ENCODE data around the gene TNS3.

- no peak for TF ChIP-seq CTCF (IDR thresholded peaks at IDR 0.05 in 2 of 3, conservative IDR thresholded peaks at IDR 0.05 in 1 of 3; ENCODE audit: control insufficient read depth in 2 of 3, extremely low read depth in 1 of 3, insufficient read depth in 1 of 3, low read depth in 3 of 3, low read length in 3 of 3)
- no peak for TF ChIP-seq SUZ12 (IDR thresholded peaks at IDR 0.05; ENCODE audit: unreplicated experiment)
- TF ChIP-seq POLR2A (IDR thresholded peaks at IDR 0.05; ENCODE audit: low read depth, low read length) = no peak
- no peak for TF ChIP-seq PKNOX1 (IDR thresholded peaks at IDR 0.05)
Observed at GRCh38 chr7:47465191-47465590, 116.7 kb downstream of the TNS3 start.

All from GM12878 (cell line).